B cell (primary cell): Measurements from ENCODE around the gene TRPV5. TPM values are rescaled to one million over a fixed set of nuclear protein-coding genes. Genes with fewer than 3 reads are reported as not detected.

ENCODE experiments used
- ATAC-seq: fragments of 200-7000 bp; cut with Tn5 transposase; one replicate; pipeline ENCODE4 v1.10.0; 2021; ENCODE audit warnings: low read depth, mild to moderate bottlenecking, moderate number of reproducible peaks, moderate library complexity
- CTCF ChIA-PET: fragments of 350-600 bp; sonication (Branson Sonifier 250); formaldehyde crosslinking; loops from one replicate; lab custom pipeline; 2021; ENCODE audit warnings: antibody characterized with exemption, inconsistent platforms; lab: Charles Lee
- POLR2A ChIA-PET: fragments of 350-600 bp; sonication (Branson Sonifier 250); formaldehyde crosslinking; loops from one replicate; lab custom pipeline; 2021; ENCODE audit warnings: antibody characterized with exemption; lab: Charles Lee
- DNase-seq: peaks from one replicate; pipeline ENCODE4 v3.0.0; 2013
- H2AFZ ChIP-seq: 2 replicates; pipeline ENCODE4 v1.6.1; 2012; ENCODE audit warnings: mild to moderate bottlenecking, low read depth, low read length; ENCODE audit not compliant: insufficient read depth, poor library complexity, severe bottlenecking
- H3K27ac ChIP-seq, 2 donors: 1 replicate in 1 of 2; 2 replicates in 1 of 2; pipeline ENCODE4 v1.5.1; 2012 to 2013; ENCODE audit warnings: low read length in 2 of 2, mild to moderate bottlenecking in 2 of 2, moderate library complexity in 1 of 2
- H3K27me3 ChIP-seq, 4 experiments: fragments of 200-600 bp in 1 of 4; sonication (generic) in 1 of 4; replicated peaks in 1 of 4; 1 replicate in 2 of 4; 2 replicates in 2 of 4; pipeline versions ENCODE4 v1.6.1 to v1.7.0; 2013 to 2016; ENCODE audit warnings: low read length in 3 of 4, mild to moderate bottlenecking in 2 of 4, mixed read lengths in 1 of 4, moderate library complexity in 1 of 4; ENCODE audit not compliant: insufficient read depth in 4 of 4, control insufficient read depth in 3 of 4; ENCODE audit errors: control extremely low read depth in 1 of 4
- H3K36me3 ChIP-seq, 2 experiments: replicated peaks in 1 of 2; 1 replicate in 1 of 2; 2 replicates in 1 of 2; pipeline versions ENCODE4 v1.6.1 to v1.7.1; 2013; ENCODE audit warnings: low read length in 1 of 2; ENCODE audit not compliant: insufficient read depth in 2 of 2, control insufficient read depth in 1 of 2; ENCODE audit errors: control extremely low read depth in 1 of 2, extremely low read depth in 1 of 2
- H3K4me1 ChIP-seq, 2 donors: fragments of 200-600 bp in 1 of 2; sonication (generic) in 1 of 2; 1 replicate in 1 of 2; 2 replicates in 1 of 2; pipeline versions ENCODE4 v1.5.1 to v1.6.1; 2013 to 2017; ENCODE audit warnings: low read length in 2 of 2; ENCODE audit not compliant: control insufficient read depth in 2 of 2, insufficient read depth in 2 of 2
- H3K4me2 ChIP-seq: replicated peaks from 2 replicates; pipeline ENCODE3; 2012; ENCODE audit warnings: mild to moderate bottlenecking, low read depth, low read length; ENCODE audit not compliant: poor library complexity, severe bottlenecking
- H3K4me3 ChIP-seq, 5 experiments: fragments of 200-600 bp in 1 of 5; sonication (generic) in 1 of 5; 1 replicate in 3 of 5; 2 replicates in 2 of 5; pipeline versions ENCODE4 v1.5.1 to v1.7.0; 2011 to 2016; ENCODE audit warnings: low read length in 4 of 5, mild to moderate bottlenecking in 4 of 5, low read depth in 2 of 5, control low read depth in 1 of 5, moderate library complexity in 1 of 5; ENCODE audit not compliant: insufficient read depth in 1 of 5; ENCODE audit errors: control extremely low read depth in 1 of 5, extremely low read depth in 1 of 5
- H3K79me2 ChIP-seq: fragments of 200-600 bp; sonication (generic); one replicate; pipeline ENCODE4 v1.6.0; 2016; ENCODE audit warnings: low read length; ENCODE audit not compliant: control insufficient read depth, insufficient read depth
- H3K9ac ChIP-seq: fragments of 200-600 bp; sonication (generic); 2 replicates; pipeline ENCODE4 v1.6.1; 2017; ENCODE audit warnings: mild to moderate bottlenecking, low read length, moderate library complexity
- H3K9me3 ChIP-seq, 3 donors: one replicate each; pipeline versions ENCODE4 v1.6.1 to v1.7.1; 2013; ENCODE audit warnings: low read length in 2 of 3; ENCODE audit not compliant: control insufficient read depth in 2 of 3, insufficient read depth in 1 of 3; ENCODE audit errors: control extremely low read depth in 1 of 3
- H4K20me1 ChIP-seq: 2 replicates; pipeline ENCODE4 v1.6.0; 2012; ENCODE audit warnings: mild to moderate bottlenecking, low read length; ENCODE audit not compliant: insufficient read depth, control insufficient read depth, poor library complexity, severe bottlenecking
- H3K27ac Mint-ChIP-seq: one replicate; pipeline ENCODE4 v1.8.0; 2021; ENCODE audit warnings: mixed read lengths
- H3K27me3 Mint-ChIP-seq: one replicate; pipeline ENCODE4 v1.8.0; 2021; ENCODE audit warnings: mixed read lengths
- H3K4me1 Mint-ChIP-seq: one replicate; pipeline ENCODE4 v1.8.0; 2021; ENCODE audit warnings: mixed read lengths
- H3K4me3 Mint-ChIP-seq: one replicate; pipeline ENCODE4 v1.8.0; 2021; ENCODE audit warnings: mixed read lengths
- H3K9me3 Mint-ChIP-seq: one replicate; pipeline ENCODE4 v1.8.0; 2022; ENCODE audit warnings: mixed read lengths; ENCODE audit not compliant: insufficient read depth
- CTCF ChIP-seq: fragments of 200-600 bp; IDR thresholded peaks from one replicate; pipeline ENCODE4 v1.8.0; 2022; ENCODE audit warnings: antibody characterized with exemption, mild to moderate bottlenecking
- EZH2 ChIP-seq: IDR thresholded peaks from 2 replicates; pipeline ENCODE4 v1.6.1; 2012; ENCODE audit warnings: borderline replicate concordance, low read depth, mild to moderate bottlenecking, moderate library complexity, low read length; ENCODE audit not compliant: insufficient read depth, poor library complexity, severe bottlenecking
- WGBS: methylation state at CpG from one replicate; pipeline ENCODE4 v1.1.5; 2013; ENCODE audit warnings: missing lambda C conversion rate; ENCODE audit not compliant: insufficient coverage; 5-methylcytosine and 5-hydroxymethylcytosine counted together
- intact Hi-C: fragments of 100-400 bp; cut with micrococcal nuclease; formaldehyde crosslinking; loops from one replicate; pipeline ENCODE4 v1.10.0; 2022
- polyA plus RNA-seq: library from polyadenylated mRNA; depleted of rRNA; stranded (reverse); fragments of >200 nt; gene quantifications from 2 replicates; pipeline ENCODE4 v1.2.3, GENCODE V29; 2012
- total RNA-seq, 2 donors: library from RNA; stranded (reverse); fragments of 120-200 nt in 1 of 2; gene quantifications; 1 replicate in 1 of 2; 2 replicates in 1 of 2; pipeline versions ENCODE4 v1.2.3 to v1.2.4, GENCODE V29; 2013 to 2022

Gene TRPV5
- total and polyA plus RNA-seq, 2 donors (not counting 1 experiment from before 2014, with no cell fraction given), result 0.03 TPM; not detected in 1

DNA sequence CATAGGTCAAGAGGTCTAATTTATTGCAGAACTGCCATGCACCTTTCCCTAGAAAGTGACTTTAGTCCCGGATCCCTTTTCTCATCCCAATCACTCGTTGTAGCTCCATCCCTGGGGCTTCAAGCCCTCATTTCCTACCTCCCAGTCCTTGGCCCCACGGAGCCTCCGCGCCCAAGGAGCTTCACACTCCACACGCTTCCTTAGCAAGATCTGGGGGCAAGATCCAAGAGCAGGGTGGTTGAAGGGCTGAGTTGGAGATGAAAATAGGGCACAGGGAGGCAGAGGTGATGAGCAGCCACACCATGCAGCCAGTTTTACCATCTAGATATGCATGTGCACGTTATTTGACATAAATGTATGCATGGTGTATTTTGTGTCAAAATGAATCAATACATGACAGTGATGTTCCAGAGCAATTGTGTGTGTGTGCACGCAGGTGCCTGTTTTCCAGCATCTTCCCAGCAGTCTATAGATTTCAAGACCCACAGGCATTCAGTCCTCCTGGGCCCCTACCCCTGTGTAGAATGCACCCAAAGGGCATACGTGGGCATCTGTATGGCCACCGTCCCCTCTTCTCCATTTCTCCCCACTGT, 42.0 kb downstream of the TRPV5 start:
- no peaks in the 10 kb centered on the region for H4K20me1 ChIP-seq
- CTCF ChIA-PET, result no interaction called here
- POLR2A ChIA-PET, result no interaction called here
- Mint-ChIP-seq H3K9me3 (no peaks in the 10 kb centered on the region), H3K27me3 (peaks cover 28% of the 10 kb centered on the region), H3K4me1 (no peaks in the 10 kb centered on the region), H3K4me3 (no peak overlapping the region), H3K27ac (no peak overlapping the region)
- no peak overlapping the region for H3K9ac ChIP-seq
- intact Hi-C loops, result no loop called here
- WGBS, result 98% methylated on average over 5 of the region's 10 CpGs
- no peak for TF ChIP-seq CTCF
- TF ChIP-seq EZH2, result no peak
- no peaks in the 10 kb centered on the region for H3K79me2 ChIP-seq
- peaks cover 0 to 4% (median 0%) of the 10 kb centered on the region in 4 experiments for H3K27me3 ChIP-seq
- H3K36me3 ChIP-seq, result no peaks in the 10 kb centered on the region
- no peaks in the 10 kb centered on the region for H3K4me1 ChIP-seq
- H3K27ac ChIP-seq, result no peak overlapping the region
- ATAC-seq, result no peak
- no peak overlapping the region for H3K4me3 ChIP-seq
- no peaks in the 10 kb centered on the region for H3K9me3 ChIP-seq
- H2AFZ ChIP-seq, result no peak overlapping the region
- no peak overlapping the region for H3K4me2 ChIP-seq
- no peak for DNase-seq

GRCh38 chr7:142890874-142891485, 42.6 kb downstream of the TRPV5 start:
- WGBS, result 93% methylated on average over 12 of the region's 12 CpGs
- Mint-ChIP-seq H3K9me3 (no peaks in the 10 kb centered on the region), H3K27ac (no peak overlapping the region), H3K4me1 (no peaks in the 10 kb centered on the region), H3K4me3 (no peak overlapping the region), H3K27me3 (peaks cover 22% of the 10 kb centered on the region)
- ATAC-seq, result no peak
- Histone ChIP-seq H3K27ac (no peak overlapping the region), H4K20me1 (no peaks in the 10 kb centered on the region), H3K4me2 (no peak overlapping the region), H3K4me3 (no peak overlapping the region), H3K27me3 (peaks cover 0 to 4% (median 0%) of the 10 kb centered on the region in 4 experiments), H3K4me1 (no peaks in the 10 kb centered on the region), H3K79me2 (no peaks in the 10 kb centered on the region), H3K36me3 (no peaks in the 10 kb centered on the region), H3K9me3 (no peaks in the 10 kb centered on the region), H3K9ac (no peak overlapping the region), H2AFZ (no peak overlapping the region)
- POLR2A ChIA-PET, result no interaction called here
- TF ChIP-seq CTCF (no peak), EZH2 (no peak)
- CTCF ChIA-PET, result no interaction called here
- no peak for DNase-seq
- intact Hi-C loops, result no loop called here
